ENCODE data around the gene CD99. TPM values are rescaled to one million over a fixed set of nuclear protein-coding genes. Genes with fewer than 3 reads are reported as not detected.

The CD99 gene
- total RNA-seq, 1 donor from 2014 or later, result 226 TPM

DNA sequence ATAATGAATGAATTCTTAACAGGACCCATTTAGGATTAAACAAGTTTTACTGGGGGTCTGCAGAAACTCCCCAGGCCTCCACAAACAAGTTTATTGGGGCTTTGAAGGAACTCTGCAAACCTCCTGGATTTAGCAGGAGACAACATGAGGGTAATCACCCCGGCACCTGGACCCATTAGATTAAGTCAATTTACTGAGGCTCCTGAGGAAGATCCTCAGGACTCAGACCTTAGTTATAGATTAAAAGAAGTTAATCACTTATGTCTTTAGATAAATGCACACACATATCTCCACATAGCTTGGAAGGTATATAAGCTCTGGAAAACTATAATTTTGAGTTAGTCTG lies 90.1 kb downstream of the CD99 start:
- TF ChIP-seq, protein P1, sequence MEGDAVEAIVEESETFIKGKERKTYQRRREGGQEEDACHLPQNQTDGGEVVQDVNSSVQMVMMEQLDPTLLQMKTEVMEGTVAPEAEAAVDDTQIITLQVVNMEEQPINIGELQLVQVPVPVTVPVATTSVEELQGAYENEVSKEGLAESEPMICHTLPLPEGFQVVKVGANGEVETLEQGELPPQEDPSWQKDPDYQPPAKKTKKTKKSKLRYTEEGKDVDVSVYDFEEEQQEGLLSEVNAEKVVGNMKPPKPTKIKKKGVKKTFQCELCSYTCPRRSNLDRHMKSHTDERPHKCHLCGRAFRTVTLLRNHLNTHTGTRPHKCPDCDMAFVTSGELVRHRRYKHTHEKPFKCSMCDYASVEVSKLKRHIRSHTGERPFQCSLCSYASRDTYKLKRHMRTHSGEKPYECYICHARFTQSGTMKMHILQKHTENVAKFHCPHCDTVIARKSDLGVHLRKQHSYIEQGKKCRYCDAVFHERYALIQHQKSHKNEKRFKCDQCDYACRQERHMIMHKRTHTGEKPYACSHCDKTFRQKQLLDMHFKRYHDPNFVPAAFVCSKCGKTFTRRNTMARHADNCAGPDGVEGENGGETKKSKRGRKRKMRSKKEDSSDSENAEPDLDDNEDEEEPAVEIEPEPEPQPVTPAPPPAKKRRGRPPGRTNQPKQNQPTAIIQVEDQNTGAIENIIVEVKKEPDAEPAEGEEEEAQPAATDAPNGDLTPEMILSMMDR (conservative IDR thresholded peaks at IDR 0.05; ENCODE audit: low read depth, low read length), result no peak
- no peak overlapping the region for H3K4me3 ChIP-seq (ENCODE audit: low read depth, low read length)
- DNase-seq (ENCODE audit: low read depth), result no peak

DNA sequence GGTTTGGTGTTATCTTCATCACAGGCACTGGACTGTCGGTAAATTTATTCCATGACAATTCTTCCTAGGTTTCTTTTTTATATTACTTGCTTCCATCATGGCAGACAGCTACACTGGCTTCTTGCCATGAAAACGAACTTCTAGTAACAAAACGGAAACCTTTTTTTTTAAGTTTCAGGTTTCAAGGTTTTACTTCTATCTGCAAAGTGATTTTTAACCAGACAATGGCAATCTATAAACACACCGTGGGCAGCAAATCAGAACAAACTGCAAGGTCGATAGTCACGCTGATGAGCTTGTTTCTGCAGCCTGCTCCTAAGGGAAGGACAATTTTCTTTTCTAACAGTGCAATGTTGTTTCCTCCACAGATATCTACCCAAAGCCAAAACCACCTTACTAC lies 90.6 kb downstream of the CD99 start:
- TF ChIP-seq, protein P1 (conservative IDR thresholded peaks at IDR 0.05; ENCODE audit: low read depth, low read length), result no peak
- no peak for DNase-seq (ENCODE audit: low read depth)
- no peak overlapping the region for H3K4me3 ChIP-seq (ENCODE audit: low read depth, low read length)

DNA sequence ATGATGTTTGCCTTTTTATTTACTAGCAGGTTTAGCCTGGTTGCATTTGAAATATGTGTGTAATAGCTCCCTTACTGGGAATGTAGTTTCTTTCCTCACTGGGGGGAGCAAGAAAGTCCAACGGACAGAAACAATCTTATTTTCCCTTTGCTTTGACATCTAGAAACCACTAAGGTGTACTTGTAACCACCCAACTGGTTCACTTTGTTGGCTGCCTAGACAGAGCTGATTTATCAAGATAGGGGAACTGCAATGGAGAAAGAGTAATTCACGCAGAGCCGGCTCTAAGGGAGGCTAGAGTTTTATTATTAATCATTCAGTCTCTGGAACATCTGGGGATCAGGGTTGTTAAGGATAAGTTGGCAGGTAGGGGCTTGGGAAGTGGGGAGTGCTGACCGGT lies 91.1 kb downstream of the CD99 start:
- TF ChIP-seq, protein P1 (conservative IDR thresholded peaks at IDR 0.05; ENCODE audit: low read depth, low read length), result no peak
- H3K4me3 ChIP-seq (ENCODE audit: low read depth, low read length), result no peak overlapping the region
- DNase-seq (ENCODE audit: low read depth), result no peak

DNA sequence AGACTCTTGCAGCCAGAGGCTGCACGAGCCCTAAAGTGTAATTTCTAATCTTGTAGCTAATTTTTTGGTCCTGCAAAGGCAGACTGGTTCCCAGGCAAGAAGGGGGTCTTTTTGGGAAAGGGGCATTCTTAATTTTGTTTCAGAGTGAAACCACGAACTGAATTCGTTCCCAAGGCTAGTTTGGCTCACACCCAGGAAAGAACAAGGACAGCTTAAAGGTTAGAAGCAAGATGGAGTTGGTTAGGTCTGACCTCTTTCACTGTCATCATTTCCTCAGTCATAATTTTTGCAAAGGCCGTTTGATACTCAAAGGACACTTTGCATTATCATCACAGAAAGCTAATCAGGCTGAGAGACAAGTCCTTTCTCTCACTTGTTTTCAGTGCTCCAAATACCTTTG lies 91.7 kb downstream of the CD99 start:
- no peak for DNase-seq (ENCODE audit: low read depth)
- TF ChIP-seq, protein P1 (conservative IDR thresholded peaks at IDR 0.05; ENCODE audit: low read depth, low read length), result no peak
- no peak overlapping the region for H3K4me3 ChIP-seq (ENCODE audit: low read depth, low read length)

DNA sequence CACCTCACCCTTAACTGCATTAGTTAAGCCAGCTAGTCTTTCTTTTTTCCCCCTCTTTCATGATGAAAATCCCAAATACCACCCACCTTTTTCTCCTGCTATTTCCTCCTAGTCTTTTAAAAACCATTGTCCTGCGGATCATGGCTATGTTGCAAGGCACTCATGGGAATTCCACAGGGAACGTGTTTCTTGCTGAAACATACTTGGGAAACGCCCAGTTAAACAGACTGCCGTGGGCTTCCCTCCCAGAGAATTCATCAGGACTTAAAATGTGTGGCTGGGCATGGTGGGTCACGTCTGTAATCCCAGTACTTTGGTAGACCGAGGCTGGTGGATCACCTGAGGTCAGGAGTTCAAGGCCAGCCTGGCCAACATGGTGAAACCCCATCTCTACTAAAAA lies 92.9 kb downstream of the CD99 start:
- TF ChIP-seq, protein P1 (conservative IDR thresholded peaks at IDR 0.05; ENCODE audit: low read depth, low read length), result no peak
- no peak overlapping the region for H3K4me3 ChIP-seq (ENCODE audit: low read depth, low read length)
- no peak for DNase-seq (ENCODE audit: low read depth)

DNA sequence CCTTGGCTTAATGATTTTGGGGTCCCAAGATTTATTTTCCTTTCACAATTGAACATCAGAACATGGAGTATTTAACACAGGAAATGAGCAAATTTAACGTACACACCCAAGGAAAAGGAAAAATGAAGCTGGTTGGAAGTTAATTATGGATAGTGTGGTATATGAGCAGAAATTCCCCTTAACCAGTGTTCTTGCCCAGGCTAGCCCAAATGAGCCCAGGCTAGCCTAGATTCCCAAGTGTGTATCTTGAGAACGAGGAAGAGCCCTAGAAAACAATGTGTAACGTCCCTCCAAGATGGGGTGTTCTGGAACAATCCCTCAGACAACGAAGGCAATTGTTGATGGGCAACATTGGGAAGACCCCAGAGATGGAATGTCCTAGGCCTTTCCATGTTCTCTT lies 94.4 kb downstream of the CD99 start:
- TF ChIP-seq, protein P1 (conservative IDR thresholded peaks at IDR 0.05; ENCODE audit: low read depth, low read length), result no peak
- H3K4me3 ChIP-seq (ENCODE audit: low read depth, low read length), result no peak overlapping the region
- DNase-seq (ENCODE audit: low read depth), result no peak

DNA sequence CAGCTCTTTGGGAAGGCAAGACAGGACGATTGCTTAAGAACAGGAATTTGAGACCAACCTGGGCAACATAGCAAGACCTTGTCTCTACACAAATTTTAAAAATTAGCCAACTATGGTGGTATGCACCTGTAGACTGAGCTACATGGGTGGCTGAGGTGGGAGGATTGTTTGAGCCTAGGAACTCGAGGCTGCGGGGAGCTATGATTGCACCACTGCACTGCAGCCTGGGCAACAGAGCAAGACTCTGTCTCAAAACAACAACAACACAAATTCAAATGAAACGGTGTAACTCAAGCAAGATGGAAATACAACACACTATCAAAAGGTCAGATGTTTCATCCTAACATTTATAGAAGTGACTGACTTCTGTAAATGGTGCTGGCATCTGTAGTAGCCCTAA lies 97.9 kb downstream of the CD99 start:
- H3K4me3 ChIP-seq (ENCODE audit: low read depth, low read length), result no peak overlapping the region
- TF ChIP-seq, protein P1 (conservative IDR thresholded peaks at IDR 0.05; ENCODE audit: low read depth, low read length), result no peak
- DNase-seq (ENCODE audit: low read depth), result no peak

Measured in epithelial cell of proximal tubule (primary cell).